ENCODE results near the gene GLB1L. TPM values are rescaled to one million over a fixed set of nuclear protein-coding genes. Genes with fewer than 3 reads are reported as not detected.

GLB1L gene
- total and polyA plus RNA-seq, 4 donors, result 2.3 to 5.2 (median 2.6) TPM

GRCh38 chr2:219243291-219243761 lies 1.9 kb downstream of the GLB1L start:
- Histone ChIP-seq H3K27ac (ENCODE audit: low read depth in 1 of 2, low read length in 2 of 2) (peak overlapping the region; percentile 61 to 67), H3K27me3 (ENCODE audit: control insufficient read depth in 4 of 4, insufficient read depth in 4 of 4, low read length in 3 of 4) (no peaks in the 10 kb centered on the region), H3K9me3 (ENCODE audit: control insufficient read depth in 4 of 4, low read length in 3 of 4) (no peaks in the 10 kb centered on the region), H3K4me3 (ENCODE audit: low read depth in 1 of 3, low read length in 3 of 3) (peak overlapping the region in 2 of 3 donors; percentile 10 to 28), H3K4me1 (ENCODE audit: control insufficient read depth in 4 of 4, insufficient read depth in 4 of 4, low read length in 3 of 4) (peaks cover 7 to 43% (median 34%) of the 10 kb centered on the region in 4 donors), H3K9ac (ENCODE audit: low read depth in 1 of 2, low read length in 2 of 2) (peak overlapping the region in 1 of 2 donors; percentile 68), H3K36me3 (ENCODE audit: control insufficient read depth in 4 of 4, insufficient read depth in 3 of 4, low read depth in 1 of 4, low read length in 3 of 4) (peaks cover 0 to 10% (median 4%) of the 10 kb centered on the region in 4 donors)
- TF ChIP-seq ZBTB33 (IDR thresholded peaks at IDR 0.05) (no peak), FOXA1 (IDR thresholded peaks at IDR 0.05) (no peak), RAD21 (IDR thresholded peaks at IDR 0.05) (peak in 1 of 2 donors; percentile 24), JUND (IDR thresholded peaks at IDR 0.05) (no peak), CTCF (IDR thresholded peaks at IDR 0.05; ENCODE audit: low read depth, low read length, missing input control) (no peak), FOXA2 (IDR thresholded peaks at IDR 0.05) (no peak), HNF4A (conservative IDR thresholded peaks at IDR 0.05) (peak; percentile 72 to 80), ATF3 (IDR thresholded peaks at IDR 0.05) (no peak), EGR1 (IDR thresholded peaks at IDR 0.05; ENCODE audit: low read depth in 2 of 2) (no peak), SP1 (IDR thresholded peaks at IDR 0.05) (peak; percentile 71), NR2F2 (IDR thresholded peaks at IDR 0.05) (no peak), GABPA (IDR thresholded peaks at IDR 0.05 in 1 of 2, conservative IDR thresholded peaks at IDR 0.05 in 1 of 2) (peak in 1 of 2 donors; percentile 14), REST (IDR thresholded peaks at IDR 0.05) (no peak), RXRA (IDR thresholded peaks at IDR 0.05) (peak in 1 of 2 donors; percentile 15), MAX (IDR thresholded peaks at IDR 0.05) (no peak), HNF4G (IDR thresholded peaks at IDR 0.05) (peak; percentile 20), TAF1 (conservative IDR thresholded peaks at IDR 0.05) (no peak), YY1 (IDR thresholded peaks at IDR 0.05) (peak; percentile 39)
- WGBS, result 20% methylated on average over 28 of the region's 28 CpGs
- DNase-seq (ENCODE audit: low spot score), result no peak
